ENCODE measurements around the gene AXIN2. TPM values are rescaled to one million over a fixed set of nuclear protein-coding genes. Genes with fewer than 3 reads are reported as not detected.
"Not testable (repeated sequence)": the region's sequence is repeated elsewhere in the genome, so short reads cannot be mapped to it uniquely, and the experiment has no call there.

AXIN2 gene
- total RNA-seq, 4 donors from 2014 or later, result 16.5 to 69.3 (median 29.4) TPM

DNA sequence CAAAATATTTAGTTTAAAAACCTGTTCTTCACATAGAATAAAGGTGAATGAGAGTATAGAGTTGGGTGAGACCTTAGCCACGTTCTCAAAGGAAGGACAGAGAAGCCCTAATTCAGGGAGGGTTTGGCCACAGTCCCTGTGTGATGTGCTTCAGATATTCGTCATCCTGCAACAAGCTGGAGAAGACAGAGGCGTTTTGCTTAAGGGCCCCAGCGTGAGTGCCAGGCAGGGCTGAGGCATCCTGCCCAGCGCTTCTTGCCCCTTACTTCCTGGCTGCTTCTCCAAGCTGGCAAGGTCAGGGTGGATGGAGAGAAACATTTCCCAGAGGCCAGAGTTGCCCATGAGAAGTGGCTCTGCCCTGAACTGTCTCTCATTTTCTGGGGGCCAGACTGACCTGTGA, 46.9 kb downstream of the AXIN2 start:
- TF ChIP-seq POLR2A (IDR thresholded peaks at IDR 0.05), result no peak
- TF ChIP-seq, protein P1, sequence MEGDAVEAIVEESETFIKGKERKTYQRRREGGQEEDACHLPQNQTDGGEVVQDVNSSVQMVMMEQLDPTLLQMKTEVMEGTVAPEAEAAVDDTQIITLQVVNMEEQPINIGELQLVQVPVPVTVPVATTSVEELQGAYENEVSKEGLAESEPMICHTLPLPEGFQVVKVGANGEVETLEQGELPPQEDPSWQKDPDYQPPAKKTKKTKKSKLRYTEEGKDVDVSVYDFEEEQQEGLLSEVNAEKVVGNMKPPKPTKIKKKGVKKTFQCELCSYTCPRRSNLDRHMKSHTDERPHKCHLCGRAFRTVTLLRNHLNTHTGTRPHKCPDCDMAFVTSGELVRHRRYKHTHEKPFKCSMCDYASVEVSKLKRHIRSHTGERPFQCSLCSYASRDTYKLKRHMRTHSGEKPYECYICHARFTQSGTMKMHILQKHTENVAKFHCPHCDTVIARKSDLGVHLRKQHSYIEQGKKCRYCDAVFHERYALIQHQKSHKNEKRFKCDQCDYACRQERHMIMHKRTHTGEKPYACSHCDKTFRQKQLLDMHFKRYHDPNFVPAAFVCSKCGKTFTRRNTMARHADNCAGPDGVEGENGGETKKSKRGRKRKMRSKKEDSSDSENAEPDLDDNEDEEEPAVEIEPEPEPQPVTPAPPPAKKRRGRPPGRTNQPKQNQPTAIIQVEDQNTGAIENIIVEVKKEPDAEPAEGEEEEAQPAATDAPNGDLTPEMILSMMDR (IDR thresholded peaks at IDR 0.05), result no peak
- Histone ChIP-seq H3K9me3 (no peaks in the 10 kb centered on the region), H3K36me3 (no peaks in the 10 kb centered on the region), H3K27me3 (no peaks in the 10 kb centered on the region), H3K4me3 (no peak overlapping the region), H3K27ac (no peak overlapping the region), H3K4me1 (no peaks in the 10 kb centered on the region)
- DNase-seq, result no peak

DNA sequence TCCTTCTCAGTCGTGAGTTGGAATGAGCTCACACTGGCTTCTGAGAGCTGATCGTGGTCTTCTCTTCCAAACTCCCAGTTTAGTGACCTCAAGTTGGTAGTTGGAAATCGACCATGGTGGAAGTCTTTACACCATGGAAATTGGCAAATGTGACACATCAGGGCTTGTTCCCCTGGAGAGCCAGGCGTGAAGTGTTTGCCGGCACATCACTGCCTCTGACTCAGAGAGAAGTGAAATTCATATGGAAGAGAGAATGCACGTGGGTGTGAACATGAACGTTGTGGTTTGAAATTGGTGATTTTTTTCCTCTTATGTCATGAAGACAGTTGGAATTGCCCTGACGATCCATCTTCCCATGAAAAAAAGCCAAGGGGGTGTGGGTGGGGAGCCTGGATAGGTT, 47.4 kb downstream of the AXIN2 start:
- Histone ChIP-seq H3K9me3 (no peaks in the 10 kb centered on the region), H3K27me3 (no peaks in the 10 kb centered on the region), H3K36me3 (no peaks in the 10 kb centered on the region), H3K4me3 (no peak overlapping the region), H3K27ac (no peak overlapping the region), H3K4me1 (no peaks in the 10 kb centered on the region)
- no peak for TF ChIP-seq POLR2A (IDR thresholded peaks at IDR 0.05)
- TF ChIP-seq, protein P1 (IDR thresholded peaks at IDR 0.05), result no peak
- DNase-seq, result peak in 1 of 3 donors; percentile 10

DNA sequence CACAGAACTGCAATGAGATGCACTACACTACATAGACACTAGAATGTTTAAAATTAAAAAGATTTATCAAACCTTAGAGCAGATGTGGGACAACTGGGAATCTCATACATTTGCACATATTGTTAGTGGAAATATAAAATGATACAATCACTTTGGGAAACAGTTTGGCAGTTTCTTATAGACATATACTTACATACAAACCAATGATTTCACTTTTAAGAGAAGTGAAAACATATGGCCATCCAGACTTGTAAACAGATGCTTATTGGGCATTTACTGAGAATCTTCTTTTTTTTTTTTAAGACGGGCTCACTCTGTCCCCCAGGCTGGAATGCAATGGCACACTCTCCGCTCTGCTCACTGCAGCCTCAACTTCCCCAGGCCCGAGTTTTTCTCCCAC, 50.1 kb downstream of the AXIN2 start:
- no peaks in the 10 kb centered on the region for H3K9me3 ChIP-seq
- DNase-seq, result no peak
- no peak overlapping the region for H3K27ac ChIP-seq
- TF ChIP-seq, protein P1 (IDR thresholded peaks at IDR 0.05), result no peak
- TF ChIP-seq POLR2A (IDR thresholded peaks at IDR 0.05), result no peak
- no peaks in the 10 kb centered on the region for H3K4me1 ChIP-seq
- no peaks in the 10 kb centered on the region for H3K27me3 ChIP-seq
- H3K4me3 ChIP-seq, result no peak overlapping the region
- H3K36me3 ChIP-seq, result no peaks in the 10 kb centered on the region

DNA sequence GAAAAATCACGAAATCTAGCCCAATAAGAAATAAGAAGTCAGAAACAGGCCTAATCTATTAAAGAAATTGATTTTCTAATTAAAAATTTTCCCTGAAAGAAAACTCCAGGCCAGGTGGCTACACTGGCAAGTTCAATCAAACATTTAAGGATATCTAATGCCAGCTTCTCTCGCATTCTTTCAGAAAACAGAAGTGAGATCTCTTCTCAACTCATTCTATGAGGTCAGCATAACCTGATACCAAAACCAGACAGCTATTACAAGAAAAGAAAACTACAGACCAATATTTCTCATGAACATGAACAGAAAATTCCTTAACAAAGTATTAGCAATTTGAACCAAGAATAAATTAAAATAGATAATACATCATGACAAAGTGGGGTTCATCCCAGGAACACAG, 52.4 kb downstream of the AXIN2 start:
- Histone ChIP-seq H3K9me3 (no peaks in the 10 kb centered on the region), H3K4me3 (no peak overlapping the region), H3K27ac (no peak overlapping the region), H3K27me3 (no peaks in the 10 kb centered on the region), H3K36me3 (no peaks in the 10 kb centered on the region), H3K4me1 (no peaks in the 10 kb centered on the region)
- TF ChIP-seq POLR2A (IDR thresholded peaks at IDR 0.05), result no peak
- TF ChIP-seq, protein P1 (IDR thresholded peaks at IDR 0.05), result no peak
- DNase-seq, result no peak

DNA sequence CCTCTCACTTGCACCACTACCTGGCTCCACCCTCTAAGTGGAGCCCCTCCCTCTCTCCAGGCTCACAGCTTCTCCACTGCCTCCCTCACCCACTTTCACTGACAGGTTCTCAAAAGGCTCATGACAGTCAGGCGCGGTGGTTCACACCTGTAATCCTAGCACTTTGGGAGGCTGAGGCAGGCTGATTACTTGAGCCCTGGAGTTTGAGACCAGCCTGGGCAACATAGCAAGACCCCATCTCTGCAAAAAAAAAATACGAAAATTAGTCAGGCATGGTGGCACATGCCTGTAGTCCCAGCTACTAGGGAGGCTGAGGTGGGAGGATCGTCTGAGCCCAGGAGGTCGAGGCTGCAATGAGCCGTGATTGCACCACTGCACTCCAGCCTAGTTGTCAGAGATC, 56.8 kb downstream of the AXIN2 start:
- H3K27me3 ChIP-seq, H3K36me3 ChIP-seq, H3K9me3 ChIP-seq, H3K27ac ChIP-seq, H3K4me1 ChIP-seq, DNase-seq, H3K4me3 ChIP-seq: not testable (repeated sequence)

DNA sequence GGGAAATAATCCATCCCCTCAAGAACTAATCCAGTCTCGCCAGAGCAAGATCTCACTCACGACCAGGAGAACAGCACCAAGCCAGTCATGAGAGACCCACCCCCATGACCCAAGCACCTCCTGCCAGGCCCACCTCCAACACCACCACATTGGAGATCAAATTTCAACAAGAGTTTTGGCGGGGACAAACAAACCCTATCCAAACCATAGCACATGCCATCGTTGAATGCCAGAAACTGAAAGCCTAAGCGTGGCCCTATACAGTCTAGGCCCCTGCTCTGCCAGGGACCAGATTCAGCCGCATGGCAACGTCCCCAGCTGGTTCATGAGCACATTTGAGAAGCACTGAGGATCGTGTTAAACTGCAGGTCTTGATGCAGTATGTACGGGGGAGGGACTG, 57.3 kb downstream of the AXIN2 start:
- Histone ChIP-seq H3K27me3 (no peaks in the 10 kb centered on the region), H3K9me3 (no peaks in the 10 kb centered on the region), H3K4me1 (no peaks in the 10 kb centered on the region), H3K27ac (no peak overlapping the region), H3K36me3 (no peaks in the 10 kb centered on the region), H3K4me3 (no peak overlapping the region)
- no peak for DNase-seq
- TF ChIP-seq POLR2A (IDR thresholded peaks at IDR 0.05), result no peak
- TF ChIP-seq, protein P1 (IDR thresholded peaks at IDR 0.05), result no peak
